GM19463 (cell line): ENCODE results near the gene KRR1.
"Not testable (repeated sequence)": the region's sequence is repeated elsewhere in the genome, so short reads cannot be mapped to it uniquely, and the experiment has no call there.

ENCODE experiments used
- ATAC-seq: cut with Tn5 transposase; IDR thresholded peaks from one replicate; pipeline ENCODE4 v1.9.1; 2021; ENCODE audit warnings: mild to moderate bottlenecking, moderate library complexity; ENCODE audit not compliant: unreplicated experiment

The KRR1 gene

DNA sequence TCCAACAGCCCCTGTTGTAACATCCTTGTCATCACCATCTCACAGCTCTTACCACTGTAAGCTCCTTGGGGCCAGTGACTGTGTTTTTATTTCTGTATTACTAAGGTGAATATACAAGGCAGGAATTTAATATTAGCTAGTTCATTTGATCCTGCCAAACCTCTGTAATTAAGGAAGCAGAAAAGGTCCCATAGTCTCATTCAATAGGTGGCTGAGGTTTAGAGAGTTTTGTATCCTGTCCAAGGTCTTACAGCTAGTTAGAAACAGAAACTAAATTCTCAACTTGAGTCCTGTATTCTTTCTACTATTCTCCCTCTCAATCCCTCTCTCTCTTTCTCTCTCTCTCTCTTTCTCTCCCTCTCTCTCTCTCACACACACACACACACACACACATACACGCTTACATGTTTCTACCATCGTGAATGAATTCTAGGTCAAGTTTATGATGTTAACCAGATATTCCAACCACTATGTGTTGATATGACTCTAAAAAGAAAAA lies 31.4 kb downstream of the KRR1 start:
- ATAC-seq, result peak; percentile 25

DNA sequence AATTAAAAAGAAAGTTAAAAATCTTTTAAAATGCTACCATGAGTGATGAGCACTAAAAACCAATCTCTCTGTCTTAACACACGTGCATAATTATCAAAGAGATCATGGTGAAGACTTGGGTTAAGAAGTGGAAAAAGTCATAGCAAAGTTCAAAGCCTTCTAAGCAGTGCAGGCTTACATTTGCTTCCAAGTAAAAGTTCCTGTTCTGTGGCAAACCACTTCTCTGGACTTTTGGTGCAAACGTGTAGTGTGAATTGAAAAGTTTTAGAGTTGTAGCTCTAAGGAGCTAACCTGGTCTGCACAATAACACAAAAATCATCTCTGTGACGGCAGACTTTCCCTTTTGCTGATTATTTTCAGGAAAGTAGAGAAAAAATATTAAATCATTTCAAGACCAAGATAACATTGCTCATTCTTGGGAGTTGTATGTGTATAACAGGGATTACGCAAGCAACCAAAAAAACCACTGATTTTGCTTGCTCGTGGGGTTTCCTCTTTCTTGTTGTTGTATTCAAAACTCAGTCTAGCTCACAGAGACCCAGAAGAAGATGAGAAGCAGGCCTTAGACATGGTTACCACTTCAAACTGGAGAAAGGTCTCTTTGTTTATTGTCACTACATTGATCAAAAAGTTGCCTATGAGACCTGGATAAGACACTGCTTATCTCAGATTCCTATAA lies 33.2 kb downstream of the KRR1 start:
- peak; percentile 14 for ATAC-seq

DNA sequence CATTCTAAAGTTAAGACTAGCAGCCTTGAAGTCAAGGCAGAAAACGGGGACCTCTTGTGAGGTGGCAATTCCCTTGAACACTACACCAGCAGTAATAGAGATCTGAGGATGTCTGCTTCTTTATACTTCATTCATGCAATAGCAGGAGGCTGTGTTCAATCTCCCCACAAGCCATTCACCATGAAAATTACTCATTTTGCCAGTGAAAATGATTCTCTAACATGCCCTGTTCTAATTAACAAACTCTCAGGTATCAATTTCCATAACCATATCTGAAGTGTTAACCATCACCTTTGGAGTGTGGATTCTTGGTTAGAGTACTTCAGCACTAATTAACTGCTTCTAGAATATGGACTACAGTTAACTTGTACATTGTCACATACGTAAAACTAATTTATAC lies 34.3 kb downstream of the KRR1 start:
- no peak for ATAC-seq

DNA sequence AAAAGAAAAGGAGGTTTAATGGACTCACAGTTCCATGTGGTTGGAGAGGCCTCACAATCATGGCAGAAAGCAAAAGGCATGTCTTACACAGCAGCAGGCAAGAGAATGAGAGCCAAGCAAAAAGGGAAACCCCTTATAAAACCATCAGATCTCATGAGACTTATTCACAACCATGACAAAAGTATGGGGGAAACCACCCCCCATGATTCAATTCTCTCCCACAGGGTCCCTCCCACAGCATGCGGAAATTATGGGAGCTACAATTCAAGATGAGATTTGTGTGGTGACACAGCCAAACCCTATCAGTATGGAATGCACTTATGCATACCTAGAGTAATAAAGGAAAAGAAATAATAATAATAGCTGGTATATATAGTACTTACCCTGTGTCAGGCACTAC lies 35.3 kb downstream of the KRR1 start:
- ATAC-seq, result no peak

DNA sequence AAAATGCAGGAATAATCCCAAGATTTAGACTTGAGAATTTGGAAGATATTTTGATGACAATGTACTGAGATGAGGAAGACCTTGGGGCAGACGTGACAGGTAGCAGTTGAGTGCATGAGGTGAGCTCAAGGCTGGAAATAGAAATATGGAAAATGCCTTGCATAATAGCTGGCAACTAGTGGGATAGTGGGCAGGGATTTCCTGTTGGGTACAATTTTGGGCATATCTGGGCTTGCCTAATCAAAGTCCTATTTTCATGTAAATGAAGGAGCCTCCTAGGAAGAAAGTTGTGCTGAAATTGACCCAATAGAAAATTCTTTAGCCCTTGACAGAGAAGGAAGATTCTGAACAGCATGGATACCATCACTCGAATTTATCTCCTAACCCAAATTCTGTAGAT lies 37.3 kb downstream of the KRR1 start:
- ATAC-seq, result no peak

DNA sequence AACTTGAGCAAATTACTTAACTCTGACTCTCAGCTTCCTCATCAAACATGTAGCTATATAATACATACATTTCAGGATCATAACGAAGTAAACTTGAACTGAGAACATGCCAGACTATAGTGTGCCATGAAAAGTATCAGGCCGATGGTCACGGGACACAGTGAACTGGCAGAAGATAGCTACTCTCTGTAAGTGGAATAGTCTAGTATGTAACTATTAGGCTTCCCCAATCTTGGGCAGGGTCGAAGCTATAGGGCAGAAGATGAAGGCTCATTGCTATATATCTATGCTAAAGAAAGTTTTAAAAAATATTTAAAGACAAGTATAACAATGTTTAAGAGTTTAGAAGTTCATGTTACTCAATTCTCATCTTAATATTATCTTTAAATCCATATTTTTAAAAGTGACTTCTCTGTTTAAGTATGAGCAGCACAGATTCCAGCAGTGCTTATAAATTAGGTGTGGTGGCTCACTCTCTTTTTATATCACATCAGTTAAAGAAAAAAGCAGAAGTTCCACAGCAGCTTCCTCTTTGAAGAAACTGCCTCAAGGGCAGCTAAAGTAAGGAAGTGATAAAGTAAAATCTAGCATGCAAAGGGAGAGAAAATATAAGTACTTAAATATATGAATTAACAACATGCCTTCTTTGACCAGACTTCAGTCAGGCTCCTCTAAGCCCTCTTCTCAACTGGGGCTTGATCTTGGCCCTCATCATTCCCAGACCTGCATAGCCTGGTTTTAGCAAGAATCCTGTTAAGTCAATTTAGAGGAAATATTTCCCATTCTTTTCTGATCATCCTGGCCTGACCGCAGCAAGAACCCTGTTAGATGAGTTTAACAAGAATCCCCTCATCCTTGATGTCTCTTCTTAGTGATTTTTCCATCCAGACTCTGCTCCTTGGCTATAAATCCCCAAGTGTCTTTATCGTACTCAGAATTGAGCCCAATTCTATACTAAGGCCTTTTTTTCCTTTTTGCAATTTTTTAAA lies 39.2 kb downstream of the KRR1 start:
- no peak for ATAC-seq

DNA sequence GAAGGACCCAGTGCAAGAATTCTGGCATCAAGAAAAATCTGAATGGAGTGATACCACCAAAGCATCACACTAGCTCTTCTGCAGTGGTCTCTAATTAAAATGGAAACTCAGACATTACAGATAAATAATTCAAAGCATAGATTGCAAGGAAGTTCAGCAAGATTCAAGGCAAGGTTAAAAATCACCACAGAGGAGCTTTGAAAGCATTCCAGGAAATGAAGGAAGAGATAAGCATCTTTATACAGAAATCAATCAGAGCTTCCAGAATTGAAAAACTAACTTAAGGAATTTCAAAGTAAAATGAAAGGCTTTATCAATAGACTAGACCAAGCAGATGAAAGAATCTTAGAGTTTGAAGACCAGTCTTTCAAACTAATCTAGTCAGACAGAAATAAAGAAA lies 51.2 kb downstream of the KRR1 start:
- no peak for ATAC-seq

DNA sequence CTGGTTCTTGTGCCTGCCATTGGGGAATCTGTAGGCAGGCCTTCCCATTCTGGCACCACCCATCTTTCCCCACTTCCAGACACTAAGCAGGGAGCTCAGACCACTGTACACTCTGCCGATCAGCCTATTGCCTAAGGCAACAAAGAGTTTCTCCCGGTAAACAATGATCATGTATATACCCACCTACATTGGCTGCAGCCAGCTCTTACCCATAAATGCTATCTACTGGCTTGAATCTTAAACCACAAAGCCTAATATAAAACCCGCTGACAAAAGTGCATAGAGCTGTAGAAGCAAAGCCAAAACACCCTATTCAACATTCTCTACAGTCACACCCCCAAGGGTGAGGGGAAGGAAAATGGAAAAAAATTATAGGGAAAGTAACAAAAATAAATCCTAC lies 51.7 kb downstream of the KRR1 start:
- no peak for ATAC-seq

DNA sequence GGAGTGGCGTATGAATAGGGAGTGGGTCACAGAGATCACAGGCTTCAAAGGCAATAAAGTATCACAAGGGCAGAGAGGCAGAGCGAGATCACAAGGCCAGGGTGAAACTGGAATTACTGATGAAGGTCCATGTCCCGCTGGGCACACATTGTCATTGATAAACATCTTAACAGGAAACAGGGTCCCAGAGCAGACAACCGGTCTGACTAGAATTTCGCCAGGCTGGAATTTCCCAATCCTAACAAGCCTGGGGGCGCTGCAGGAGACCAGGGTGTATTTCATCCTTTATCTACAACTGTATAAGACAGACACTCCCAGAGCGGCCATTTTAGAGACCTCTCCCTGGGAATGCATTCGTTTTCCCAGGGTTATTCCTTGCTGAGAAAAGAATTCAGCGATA lies 53.5 kb downstream of the KRR1 start:
- ATAC-seq, result not testable (repeated sequence)

DNA sequence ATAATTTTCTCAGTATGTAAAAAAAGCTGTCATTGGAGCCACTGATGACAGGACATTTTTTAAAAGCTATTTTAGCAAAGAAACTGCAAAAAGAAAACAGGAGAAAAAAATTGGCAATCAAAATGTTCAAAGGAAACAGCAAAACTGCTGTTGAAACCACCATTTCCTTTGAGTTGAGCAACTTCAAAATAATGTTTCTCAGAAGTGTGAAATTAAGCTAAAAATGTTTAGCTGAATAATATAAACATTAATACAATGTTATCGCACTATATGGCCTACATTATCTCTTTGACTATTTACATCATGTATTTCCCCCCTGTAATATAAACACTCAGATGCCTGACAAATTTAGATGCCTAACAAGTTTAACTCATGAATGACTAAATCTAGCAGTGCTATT lies 54.2 kb downstream of the KRR1 start:
- ATAC-seq, result no peak

DNA sequence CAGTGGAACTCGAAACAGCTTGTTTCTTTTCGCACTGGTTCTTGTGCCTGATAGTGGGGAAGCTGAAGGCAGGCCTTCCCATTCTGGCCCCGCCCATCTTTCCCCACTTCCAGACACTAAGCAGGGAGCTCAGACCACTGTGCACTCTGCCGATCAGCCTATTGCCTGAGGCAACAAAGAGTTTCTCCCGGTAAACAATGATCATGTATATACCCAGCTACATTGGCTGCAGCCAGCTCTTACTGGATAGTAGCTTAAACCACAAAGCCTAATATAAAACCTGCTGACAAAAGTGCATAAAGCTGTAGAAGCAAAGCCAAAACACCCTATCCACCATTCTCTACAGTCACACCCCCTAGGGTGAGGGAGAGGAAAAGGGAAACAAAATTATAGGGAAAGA lies 55.6 kb downstream of the KRR1 start:
- ATAC-seq, result no peak

DNA sequence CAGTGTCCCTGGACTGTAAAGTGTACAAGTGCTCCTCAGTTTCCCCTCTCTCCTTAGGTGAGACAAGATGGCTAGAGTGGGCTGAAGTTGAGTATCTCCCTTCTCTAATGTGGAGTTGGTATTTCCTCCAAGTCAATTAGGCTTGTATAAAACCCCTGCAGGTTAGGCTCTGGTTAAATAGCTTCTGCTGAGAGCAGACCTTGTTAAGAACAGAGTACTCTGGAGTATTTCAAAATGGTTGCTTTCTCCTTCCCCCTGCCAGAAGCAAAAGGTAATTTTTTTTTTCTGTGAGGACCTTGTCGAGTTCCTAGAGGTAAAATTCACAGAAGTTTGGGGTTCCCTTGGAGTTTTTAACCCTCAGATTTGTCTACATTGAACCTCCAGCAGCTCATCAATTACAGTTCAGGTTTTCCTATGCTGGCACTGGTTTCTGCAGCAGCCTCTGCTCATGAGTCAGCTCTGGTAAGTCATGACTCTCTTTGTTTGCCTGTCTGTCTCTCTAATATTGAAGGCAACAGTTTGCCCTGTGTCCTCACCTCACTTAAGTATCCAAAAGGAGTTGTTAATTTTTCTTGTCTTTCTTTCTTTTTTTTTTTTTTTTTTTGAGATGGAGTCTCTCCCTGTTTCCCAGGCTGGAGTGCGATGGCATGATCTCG lies 58.6 kb downstream of the KRR1 start:
- no peak for ATAC-seq

DNA sequence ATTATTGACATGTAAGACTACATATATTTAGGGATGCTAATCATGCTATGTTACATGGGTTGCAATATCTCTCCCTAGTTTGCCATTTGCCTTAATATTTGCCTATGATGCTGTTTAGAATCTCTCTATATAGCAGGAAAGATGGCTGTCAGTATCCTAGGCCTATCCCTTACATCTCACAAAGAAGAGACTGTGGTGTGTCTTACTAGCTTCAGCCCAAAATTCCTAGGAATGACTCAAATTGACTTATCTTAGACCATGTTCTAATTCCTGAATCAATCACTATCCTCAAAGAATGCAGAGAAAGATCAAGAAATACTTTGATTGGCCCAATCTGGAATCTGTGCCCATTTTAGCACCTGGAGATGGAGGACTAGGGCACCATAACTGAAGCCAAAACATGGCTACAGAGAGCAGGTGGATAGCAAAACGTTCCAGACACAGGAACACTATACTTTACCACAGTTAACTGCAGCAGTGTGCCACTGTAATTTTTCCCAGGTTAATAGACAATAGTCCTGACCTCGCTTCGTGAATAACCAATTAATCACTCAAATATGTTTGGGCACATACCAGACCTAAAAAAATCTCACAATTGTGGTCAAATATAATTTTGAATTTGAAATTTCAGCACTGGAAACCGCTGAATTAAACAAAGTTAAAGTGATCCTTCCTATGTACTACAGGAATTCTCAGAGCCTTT lies 63.6 kb downstream of the KRR1 start:
- no peak for ATAC-seq

DNA sequence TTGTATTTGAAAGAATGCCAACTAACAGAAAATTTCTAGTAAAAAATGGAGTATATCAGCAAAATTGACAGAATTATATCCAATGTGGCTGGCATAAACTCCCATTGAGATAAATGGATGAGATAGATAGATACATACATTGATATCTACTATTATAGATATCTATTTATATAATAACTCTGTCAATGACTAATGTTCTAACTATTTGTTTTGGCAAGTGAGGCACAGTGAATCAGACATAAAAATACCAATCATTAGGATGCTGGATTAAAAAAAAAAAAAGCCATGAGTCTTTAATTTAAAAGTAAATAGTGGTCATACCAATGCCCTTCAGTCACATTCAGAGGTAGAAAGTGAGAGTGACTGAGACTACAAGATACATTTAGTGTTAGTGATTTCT lies 64.6 kb downstream of the KRR1 start:
- ATAC-seq, result no peak

DNA sequence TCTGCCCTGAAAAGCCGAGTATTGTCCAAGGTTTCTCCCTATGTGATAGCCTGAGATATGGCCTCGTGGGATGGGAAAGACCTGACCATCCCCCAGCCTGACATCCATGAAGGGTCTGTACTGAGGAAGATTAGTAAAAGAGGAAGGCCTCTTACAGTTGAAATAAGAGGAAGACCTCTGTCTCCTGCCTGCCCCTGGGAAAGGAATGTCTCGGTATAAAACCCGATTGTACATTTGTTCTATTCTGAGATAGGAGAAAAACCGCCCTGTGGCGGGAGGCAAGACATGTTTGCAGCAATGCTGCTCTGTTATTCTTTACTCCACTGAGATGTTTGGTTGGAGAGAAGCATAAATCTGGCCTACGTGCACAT lies 66.3 kb downstream of the KRR1 start:
- not testable (repeated sequence) for ATAC-seq

DNA sequence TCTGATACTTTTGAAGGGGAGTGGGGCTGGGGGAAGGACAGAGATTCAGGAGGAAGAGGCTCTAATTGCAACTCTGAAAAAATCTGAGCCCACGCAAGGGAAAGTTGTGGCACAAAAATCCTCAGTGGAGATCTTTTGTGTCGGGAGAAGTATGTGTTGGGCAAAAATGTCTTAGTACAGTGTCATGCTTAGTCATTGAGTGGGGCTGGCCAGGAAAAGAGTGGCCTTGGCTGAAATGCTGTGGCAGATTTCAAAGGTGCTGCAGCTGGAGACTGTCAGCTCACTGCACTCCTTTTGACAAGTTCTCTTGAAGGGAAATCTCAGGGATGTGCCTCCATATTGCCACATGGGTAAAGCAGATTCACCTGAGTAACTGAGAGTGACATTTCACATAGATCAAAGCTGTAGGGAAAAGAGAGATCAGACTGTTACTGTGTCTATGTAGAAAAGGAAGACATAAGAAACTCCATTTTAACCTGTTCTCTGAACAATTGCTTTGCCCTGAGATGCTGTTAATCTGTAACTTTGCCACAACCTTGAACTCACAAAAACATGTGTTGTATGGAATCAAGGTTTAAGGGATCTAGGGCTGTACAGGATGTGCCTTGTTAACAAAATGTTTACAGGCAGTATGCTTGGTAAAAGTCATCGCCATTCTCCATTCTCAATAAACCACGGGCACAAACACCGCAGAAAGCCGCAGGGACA lies 66.8 kb downstream of the KRR1 start:
- no peak for ATAC-seq

DNA sequence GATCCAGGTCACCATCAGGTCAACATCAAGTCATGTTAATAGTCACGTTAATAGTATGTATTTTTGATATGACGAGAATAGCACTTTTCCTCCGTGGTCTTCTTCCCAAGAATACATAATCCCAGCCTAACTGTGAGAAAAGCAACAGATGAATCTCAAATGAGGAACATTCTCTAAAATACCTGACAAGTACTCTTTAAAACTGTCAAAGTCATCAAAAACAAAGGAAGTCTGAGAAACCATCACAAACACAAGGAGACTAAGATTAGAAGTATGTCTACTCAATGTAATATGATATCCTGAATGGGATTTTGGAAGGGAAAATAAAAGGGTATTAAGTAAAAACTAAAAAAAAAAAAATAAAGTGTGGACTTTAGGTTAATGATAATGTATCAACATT lies 67.7 kb downstream of the KRR1 start:
- no peak for ATAC-seq

DNA sequence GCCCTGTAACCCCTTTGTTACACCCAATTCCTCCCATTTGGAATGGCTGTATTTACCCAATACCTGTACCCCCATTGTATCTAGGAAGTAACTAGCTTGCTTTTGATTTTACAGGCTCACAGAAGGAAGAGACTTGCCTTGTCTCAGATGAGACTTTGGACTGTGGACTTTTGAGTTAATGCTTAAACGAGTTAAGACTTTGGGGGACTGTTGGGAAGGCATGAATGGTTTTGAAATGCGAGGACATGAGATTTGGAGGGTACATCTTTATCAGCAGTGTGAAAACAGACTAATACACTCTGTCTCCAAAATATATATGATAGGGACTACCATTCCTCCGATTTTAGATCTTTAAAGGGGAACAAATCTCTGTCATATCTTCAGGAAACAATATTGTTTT lies 69.0 kb downstream of the KRR1 start:
- ATAC-seq, result not testable (repeated sequence)

DNA sequence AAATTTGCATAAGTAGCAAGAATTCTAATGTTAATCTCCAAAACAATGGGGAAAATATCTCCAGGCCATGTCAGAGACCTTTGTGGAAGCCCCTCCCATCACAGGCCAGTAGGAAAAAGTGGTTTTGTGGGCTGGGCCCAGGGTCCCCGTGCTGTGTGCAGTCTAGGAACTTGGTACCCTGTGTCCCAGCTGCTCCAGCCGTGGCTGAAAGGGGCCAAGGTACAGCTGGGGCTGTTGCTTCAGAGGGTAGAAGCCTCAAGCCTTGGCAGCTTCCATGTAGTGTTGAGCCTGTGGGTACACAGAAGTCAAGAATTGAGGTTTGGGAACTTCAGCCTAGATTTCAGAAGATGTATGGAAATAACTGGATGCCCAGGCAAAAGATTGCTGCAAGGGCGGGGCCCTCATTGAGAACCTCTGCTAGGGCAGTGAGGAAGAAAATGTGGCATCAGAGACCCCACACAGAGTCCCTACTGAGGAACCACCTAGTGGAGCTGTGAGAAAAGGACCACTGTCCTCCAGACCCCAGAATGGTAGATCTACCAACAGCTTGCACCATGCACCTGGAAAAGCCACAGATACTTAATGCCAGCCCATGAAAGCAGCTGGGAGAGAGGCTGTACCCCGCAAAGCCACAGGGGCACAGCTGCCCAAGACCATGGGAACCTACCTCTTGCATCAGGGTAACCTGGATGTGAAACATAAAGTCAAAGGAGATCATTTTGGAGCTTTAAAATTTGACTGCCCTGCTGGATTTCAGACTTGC lies 69.5 kb downstream of the KRR1 start:
- ATAC-seq, result not testable (repeated sequence)
